HPDE6-E6E7 (cell line): ENCODE data around the gene ICA1.
"Not testable (repeated sequence)": the region's sequence is repeated elsewhere in the genome, so short reads cannot be mapped to it uniquely, and the experiment has no call there.

ENCODE experiments used
- DNase-seq: peaks from one replicate; pipeline ENCODE4 v3.0.0; 2011; ENCODE audit warnings: missing footprints; ENCODE audit errors: extremely low spot score

The ICA1 gene

GRCh38 chr7:8261711-8262695 lies at the start of gene ICA1:
TSS of gene ICA1 (minus strand) at chr7:8262167. CDS start at chr7:8235926, 26,241 bp downstream.
- DNase-seq, result peak; percentile 41

GRCh38 chr7:8310876-8311275 lies 48.9 kb upstream of the ICA1 start:
- no peak for DNase-seq

DNA sequence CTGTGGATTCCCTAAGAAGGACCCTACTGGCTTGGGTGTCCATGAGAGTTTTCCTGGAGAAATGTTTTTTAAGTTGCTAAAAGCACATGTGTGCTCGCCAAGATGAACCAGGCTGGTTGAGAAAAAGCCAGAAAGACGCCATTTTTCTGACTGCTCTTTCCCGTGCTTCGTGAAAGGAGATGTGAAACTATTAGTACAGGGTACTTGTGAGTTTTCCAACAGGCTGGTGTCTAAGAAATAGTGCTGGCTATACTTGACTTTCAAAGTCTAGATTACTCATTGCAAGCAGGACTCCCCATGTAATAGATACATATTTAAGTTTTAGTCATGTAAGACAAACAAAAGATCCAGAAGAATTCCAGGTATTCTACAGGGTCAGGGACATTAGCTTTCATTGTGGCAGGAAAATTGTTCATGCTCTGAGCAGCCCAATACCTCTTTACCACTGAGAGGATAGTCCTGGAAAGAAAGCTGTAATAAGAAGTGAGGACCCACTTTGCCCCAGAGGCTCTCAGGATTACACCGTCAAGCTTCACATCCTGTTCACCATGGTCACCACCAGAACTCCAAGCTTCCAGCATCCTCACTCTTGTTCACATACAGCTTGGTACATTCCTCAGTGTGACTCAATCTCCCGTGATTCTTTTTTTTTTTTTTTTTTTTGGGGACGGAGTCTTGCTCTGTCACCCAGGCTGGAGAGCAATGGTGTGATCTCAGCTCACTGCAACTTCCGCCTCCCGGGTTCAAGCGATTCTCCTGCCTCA lies 43.8 kb upstream of the ICA1 start:
- DNase-seq, result no peak

DNA sequence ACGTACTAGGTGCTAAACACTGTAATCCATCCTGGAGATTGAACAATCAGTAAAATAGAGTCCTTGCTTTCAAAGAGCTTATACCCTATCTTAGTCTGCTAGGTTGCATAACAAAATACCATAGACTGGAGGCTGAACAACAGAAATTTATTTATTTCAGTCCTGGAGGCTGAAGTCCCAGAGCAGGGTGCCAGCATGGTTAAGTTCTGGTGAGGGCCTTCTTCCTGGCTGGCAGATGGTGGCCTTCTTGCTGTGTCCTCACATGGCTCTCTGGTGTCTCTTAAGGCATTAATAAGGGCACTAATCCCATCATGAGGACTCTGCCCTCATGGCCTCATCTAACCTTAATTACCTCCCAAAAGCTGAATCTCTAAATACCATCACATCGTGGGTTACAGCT lies 43.1 kb upstream of the ICA1 start:
- no peak for DNase-seq

DNA sequence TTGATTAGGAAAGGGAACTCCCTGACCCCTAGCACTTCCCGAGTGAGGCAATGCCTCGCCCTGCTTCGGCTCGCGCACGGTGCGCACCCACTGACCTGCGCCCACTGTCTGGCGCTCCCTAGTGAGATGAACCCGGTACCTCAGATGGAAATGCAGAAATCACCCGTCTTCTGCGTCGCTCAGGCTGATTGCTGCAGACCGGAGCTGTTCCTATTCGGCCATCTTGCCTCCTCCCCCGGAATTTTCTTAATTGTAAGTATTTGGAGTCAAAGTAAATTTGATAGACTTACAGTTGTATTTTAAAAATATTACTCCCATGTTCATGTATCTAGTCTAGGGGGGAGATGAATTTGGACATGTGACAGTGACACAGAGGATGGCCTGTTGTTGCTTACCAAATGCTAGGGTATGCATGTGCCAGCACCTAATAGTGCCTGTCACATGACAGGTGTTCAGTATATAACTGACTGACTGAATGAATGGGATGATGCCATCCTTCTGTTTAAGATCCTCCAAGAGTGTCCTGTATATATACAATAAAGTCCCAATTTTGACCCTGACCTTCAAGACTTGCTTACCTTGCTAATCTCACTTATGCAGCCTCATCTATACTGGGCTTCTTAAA lies 42.0 kb upstream of the ICA1 start:
- DNase-seq, result no peak

DNA sequence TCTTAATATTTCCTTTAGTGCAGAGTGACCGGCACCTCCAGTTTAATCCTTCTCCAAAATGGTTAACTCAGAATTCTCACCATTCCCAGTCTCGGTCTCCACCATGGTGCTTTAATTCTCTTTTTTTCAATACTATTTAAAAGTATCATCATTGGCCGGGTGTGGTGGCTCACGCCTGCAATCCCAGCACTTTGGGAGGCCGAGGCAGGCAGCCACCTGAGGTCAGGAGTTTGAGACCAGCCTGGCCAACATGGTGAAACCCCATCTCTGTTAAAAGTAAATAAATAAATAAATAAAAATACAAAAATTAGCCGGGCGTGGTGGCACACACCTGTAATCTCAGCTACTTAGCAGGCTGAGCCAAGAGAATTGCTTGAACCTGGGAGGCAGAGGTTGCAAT lies 35.1 kb upstream of the ICA1 start:
- not testable (repeated sequence) for DNase-seq

DNA sequence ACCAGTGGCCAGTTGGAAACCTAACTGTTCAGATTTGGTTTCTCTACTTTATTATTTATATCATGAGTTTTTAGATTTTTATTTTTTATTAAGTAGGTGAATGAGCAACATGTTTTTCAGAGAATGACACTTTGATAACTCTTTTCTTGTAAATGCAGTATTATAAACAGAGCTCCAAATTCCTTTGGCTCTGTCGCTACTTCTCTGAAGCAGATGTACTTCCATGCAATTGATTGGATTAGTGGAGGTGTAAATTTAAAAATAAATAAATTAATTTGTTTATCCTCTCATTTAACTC lies 34.3 kb upstream of the ICA1 start:
- no peak for DNase-seq

GRCh38 chr7:8295638-8296361 lies 33.8 kb upstream of the ICA1 start:
- peak; percentile 49 for DNase-seq

GRCh38 chr7:8291397-8292141 lies 29.6 kb upstream of the ICA1 start:
- no peak for DNase-seq

- no peak for DNase-seq
Measured at GRCh38 chr7:8290645-8291308, 28.8 kb upstream of the ICA1 start.

GRCh38 chr7:8286118-8286517 lies 24.2 kb upstream of the ICA1 start:
- no peak for DNase-seq

GRCh38 chr7:8285155-8285554 lies 23.2 kb upstream of the ICA1 start:
- DNase-seq, result no peak

DNA sequence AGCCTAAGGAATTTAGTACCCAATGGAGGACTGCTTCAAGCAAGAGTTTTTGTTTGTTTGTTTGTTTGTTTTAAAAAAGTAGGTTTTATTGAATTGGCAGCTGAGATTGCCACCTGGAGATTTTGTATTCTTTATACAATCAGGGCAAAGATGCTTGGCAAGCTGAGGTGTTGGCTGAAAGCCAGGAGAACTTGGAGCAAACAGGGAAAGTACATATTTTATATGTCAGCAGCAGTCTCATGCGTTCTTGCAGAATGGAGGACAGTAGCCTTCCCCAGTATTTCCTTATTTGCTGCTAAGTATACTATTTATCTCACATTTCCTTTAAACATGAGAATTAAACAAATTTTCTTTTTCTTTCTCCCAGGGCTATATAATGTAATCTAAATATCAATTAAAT lies 22.6 kb upstream of the ICA1 start:
- no peak for DNase-seq

GRCh38 chr7:8283968-8284367 lies 22.0 kb upstream of the ICA1 start:
- DNase-seq, result no peak

GRCh38 chr7:8282871-8283270 lies 20.9 kb upstream of the ICA1 start:
- DNase-seq, result no peak

DNA sequence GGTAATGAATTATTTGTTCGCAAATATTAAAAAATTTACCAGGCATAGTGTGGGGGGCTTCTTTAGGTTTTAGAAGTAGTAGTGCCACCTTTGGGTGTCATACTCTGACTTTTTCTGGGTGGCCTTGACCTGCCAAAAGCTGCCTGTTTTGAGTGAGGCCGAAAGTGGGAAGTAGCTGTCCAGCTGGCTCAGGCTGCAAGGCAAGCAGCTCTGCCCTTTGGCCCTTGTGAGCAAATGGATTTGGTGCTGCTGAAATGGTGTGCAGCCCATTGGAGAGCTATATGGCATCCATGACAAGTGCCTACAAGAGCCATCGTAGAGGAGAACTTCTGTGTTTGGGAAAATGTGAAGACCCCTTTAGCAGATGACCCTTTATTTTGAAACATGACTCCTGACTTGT lies 20.2 kb upstream of the ICA1 start:
- no peak for DNase-seq

DNA sequence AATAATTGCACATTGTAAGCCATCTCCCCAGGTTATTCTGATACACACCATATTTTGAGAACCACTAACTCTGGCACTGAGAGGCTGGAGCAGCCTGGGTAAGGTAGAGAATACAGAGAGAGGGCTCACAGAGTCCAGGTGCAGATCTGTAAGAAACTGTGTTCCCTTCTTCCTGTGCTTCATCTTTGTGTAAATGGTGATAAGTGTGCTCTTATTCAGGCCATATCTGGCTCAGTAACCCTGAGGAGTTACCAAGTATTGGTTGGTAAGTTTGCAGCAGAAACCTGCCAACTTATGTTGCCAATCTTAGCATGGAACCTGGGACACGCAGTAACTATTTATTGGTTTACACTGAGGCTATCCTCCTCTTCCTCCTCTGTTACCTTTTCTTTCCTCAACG lies 16.2 kb upstream of the ICA1 start:
- no peak for DNase-seq

DNA sequence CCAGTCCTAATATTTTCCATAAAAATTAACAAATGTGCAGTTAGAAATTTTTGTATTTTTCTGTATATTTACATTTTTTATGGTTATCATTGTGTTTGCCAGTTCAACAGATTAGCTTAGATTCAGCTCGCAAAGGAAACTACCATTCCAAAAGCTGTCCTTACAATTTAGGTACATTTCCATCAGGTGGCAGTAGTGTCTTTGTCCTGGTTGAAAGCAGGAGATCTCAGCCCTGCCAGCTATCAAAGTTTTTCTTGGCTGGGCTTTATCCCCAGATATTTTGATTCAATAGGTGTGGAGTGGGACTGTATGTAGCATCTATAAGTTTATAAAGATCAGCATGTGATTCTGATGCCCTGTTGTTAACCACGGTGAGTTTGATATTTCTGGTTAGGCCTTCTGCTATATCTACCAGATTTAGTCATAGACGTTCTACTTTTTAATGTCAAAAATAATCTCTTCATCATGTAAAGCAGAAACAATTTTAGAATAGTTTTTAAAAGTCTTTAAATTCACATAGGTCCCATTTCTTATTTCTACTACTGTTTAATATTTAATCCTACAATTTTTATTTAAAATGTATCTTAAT lies 15.5 kb upstream of the ICA1 start:
- DNase-seq, result no peak

- no peak for DNase-seq
Measured at GRCh38 chr7:8274589-8274988, 12.6 kb upstream of the ICA1 start.

- DNase-seq, result no peak
Measured at GRCh38 chr7:8271960-8272359, 10.0 kb upstream of the ICA1 start.
